Neutrophil (primary cell): ENCODE data around the gene ESAM.

Experiments
- H3K27ac ChIP-seq: fragments of 200-600 bp; sonication (generic); 2 replicates; pipeline ENCODE4 v1.5.1; 2016; ENCODE audit warnings: mild to moderate bottlenecking, moderate library complexity
- H3K27me3 ChIP-seq: fragments of 200-600 bp; sonication (generic); 2 replicates; pipeline ENCODE4 v1.6.0; 2016; ENCODE audit warnings: mild to moderate bottlenecking
- H3K36me3 ChIP-seq: fragments of 200-600 bp; sonication (generic); 2 replicates; pipeline ENCODE4 v1.5.1; 2017
- H3K4me1 ChIP-seq, 2 experiments: fragments of 200-600 bp in 1 of 2; sonication (generic) in 1 of 2; 1 replicate in 1 of 2; 2 replicates in 1 of 2; pipeline versions ENCODE4 v1.5.1 to v1.6.1; 2013 to 2016; ENCODE audit warnings: low read depth in 1 of 2, low read length in 1 of 2, mild to moderate bottlenecking in 1 of 2, moderate library complexity in 1 of 2; ENCODE audit not compliant: control insufficient read depth in 1 of 2, insufficient read depth in 1 of 2
- H3K4me3 ChIP-seq, 2 experiments: fragments of 200-600 bp in 1 of 2; sonication (generic) in 1 of 2; 1 replicate in 1 of 2; 2 replicates in 1 of 2; pipeline ENCODE4 v1.5.1; 2013 to 2016; ENCODE audit warnings: low read depth in 1 of 2, low read length in 1 of 2, mild to moderate bottlenecking in 1 of 2, moderate library complexity in 1 of 2
- H3K9me3 ChIP-seq: fragments of 200-600 bp; sonication (generic); 2 replicates; pipeline ENCODE4 v1.5.1; 2016
- TF ChIP-seq, protein P1 (sequence below): fragments of 200-600 bp; sonication (generic); IDR thresholded peaks from 2 replicates; pipeline ENCODE4 v1.5.1; 2016; ENCODE audit warnings: antibody characterized with exemption

ESAM gene

DNA sequence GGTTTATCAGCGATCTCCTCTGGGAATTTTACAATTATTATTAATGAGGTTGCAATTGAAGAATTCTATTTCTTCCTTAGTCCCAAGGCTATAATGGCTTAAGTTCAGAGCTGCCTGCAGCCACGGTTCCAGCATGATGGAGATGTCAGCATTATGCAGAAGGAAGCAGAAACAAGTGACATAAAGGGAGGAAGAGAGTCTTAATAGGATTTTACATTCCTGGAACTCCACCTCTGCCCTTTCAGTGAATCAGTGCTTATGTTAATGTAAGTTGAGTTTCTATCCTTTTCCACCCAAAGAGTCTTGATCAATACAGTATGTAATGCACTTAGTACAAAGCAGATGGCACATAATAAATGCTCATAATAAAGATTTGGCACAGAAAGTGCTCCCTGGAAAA lies 34.0 kb downstream of the ESAM start:
- Histone ChIP-seq H3K27me3 (peaks cover 27% of the 10 kb centered on the region), H3K4me1 (peaks cover 0 to 4% of the 10 kb centered on the region in 2 experiments), H3K4me3 (no peak overlapping the region), H3K36me3 (no peaks in the 10 kb centered on the region), H3K27ac (no peak overlapping the region), H3K9me3 (no peaks in the 10 kb centered on the region)
- TF ChIP-seq, protein P1, sequence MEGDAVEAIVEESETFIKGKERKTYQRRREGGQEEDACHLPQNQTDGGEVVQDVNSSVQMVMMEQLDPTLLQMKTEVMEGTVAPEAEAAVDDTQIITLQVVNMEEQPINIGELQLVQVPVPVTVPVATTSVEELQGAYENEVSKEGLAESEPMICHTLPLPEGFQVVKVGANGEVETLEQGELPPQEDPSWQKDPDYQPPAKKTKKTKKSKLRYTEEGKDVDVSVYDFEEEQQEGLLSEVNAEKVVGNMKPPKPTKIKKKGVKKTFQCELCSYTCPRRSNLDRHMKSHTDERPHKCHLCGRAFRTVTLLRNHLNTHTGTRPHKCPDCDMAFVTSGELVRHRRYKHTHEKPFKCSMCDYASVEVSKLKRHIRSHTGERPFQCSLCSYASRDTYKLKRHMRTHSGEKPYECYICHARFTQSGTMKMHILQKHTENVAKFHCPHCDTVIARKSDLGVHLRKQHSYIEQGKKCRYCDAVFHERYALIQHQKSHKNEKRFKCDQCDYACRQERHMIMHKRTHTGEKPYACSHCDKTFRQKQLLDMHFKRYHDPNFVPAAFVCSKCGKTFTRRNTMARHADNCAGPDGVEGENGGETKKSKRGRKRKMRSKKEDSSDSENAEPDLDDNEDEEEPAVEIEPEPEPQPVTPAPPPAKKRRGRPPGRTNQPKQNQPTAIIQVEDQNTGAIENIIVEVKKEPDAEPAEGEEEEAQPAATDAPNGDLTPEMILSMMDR, result no peak

DNA sequence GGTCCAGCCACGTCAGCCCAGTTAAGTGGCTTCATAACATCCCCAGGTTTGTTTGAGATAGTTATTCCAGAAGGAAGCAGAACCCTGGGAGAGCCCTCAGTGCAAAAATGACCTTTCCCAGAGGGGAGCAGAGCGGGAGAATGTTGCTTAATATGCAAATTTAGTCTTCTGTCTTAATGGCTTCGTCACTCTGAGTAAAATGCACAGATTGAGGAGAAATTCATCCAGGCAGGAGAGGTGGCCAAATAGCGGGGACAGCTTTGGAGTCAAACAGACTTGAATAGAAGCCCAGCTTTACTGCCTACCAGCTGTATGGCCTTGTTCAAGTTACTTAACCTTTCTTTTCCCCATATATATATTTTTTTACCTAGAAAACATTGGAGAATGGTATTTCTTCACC lies 34.6 kb downstream of the ESAM start:
- TF ChIP-seq, protein P1, result no peak
- Histone ChIP-seq H3K4me1 (peaks cover 0 to 4% of the 10 kb centered on the region in 2 experiments), H3K4me3 (no peak overlapping the region), H3K36me3 (no peaks in the 10 kb centered on the region), H3K27ac (no peak overlapping the region), H3K9me3 (no peaks in the 10 kb centered on the region), H3K27me3 (peaks cover 34% of the 10 kb centered on the region)

DNA sequence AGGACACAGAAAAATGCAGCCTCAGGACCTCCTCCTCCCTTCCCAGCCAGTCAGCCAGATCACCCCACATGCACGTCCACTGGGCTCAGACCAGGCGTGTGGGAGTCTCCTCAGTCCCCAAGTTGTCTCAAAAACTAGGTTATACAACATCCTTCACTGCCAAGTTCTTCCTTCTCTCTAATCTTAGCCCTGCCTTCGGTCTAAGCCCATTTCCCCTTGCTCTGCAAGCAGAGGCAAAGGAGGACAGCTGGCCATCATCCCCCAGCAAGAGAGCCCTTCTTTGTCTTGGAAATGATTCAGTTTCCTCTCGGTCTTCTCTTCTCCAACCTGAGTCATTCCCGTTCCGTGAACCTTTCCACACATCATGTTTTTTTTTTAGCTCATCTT lies 36.4 kb downstream of the ESAM start:
- Histone ChIP-seq H3K4me3 (no peak overlapping the region), H3K36me3 (no peaks in the 10 kb centered on the region), H3K27ac (no peak overlapping the region), H3K27me3 (peaks cover 50% of the 10 kb centered on the region), H3K9me3 (no peaks in the 10 kb centered on the region), H3K4me1 (peaks cover 0 to 4% of the 10 kb centered on the region in 2 experiments)
- TF ChIP-seq, protein P1, result no peak

DNA sequence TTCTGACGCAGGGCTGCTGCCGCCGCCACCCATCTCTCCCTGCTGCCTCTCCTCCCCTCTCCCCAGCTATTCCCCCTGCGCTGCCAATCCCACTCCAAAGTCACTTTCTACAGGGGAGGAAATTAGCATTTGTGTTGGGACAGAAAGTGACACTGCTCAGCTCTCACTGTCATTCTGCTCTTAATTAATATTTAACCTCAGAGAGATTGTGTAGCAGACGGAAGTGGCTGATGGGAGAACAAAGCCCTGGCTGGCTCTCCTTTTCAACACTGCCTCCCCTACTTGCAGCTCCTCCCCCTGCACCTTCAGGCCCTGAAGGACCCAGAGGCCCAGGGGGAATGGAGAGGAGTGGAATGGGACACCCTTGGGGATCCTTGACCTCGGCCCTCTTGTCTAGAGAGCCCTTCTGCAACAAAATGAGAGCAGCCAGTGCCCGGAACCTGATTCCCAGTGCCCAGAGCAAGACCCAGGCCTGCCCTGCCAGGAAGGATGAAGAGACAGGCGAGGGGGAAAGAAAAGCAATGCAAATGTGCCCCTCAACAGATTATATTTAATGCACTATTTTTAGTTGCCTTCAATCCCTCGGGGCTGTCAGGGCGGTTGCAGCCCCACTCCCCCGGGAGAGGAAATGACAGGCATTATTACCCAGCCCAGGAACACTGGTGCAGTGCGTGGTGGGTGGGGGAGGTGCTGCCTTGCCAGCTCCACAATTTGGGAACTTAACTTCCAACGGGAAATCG lies 36.9 kb downstream of the ESAM start:
- Histone ChIP-seq H3K36me3 (no peaks in the 10 kb centered on the region), H3K27ac (no peak overlapping the region), H3K4me1 (peaks cover 0 to 4% of the 10 kb centered on the region in 2 experiments), H3K27me3 (peaks cover 55% of the 10 kb centered on the region), H3K9me3 (no peaks in the 10 kb centered on the region), H3K4me3 (no peak overlapping the region)
- TF ChIP-seq, protein P1, result no peak

DNA sequence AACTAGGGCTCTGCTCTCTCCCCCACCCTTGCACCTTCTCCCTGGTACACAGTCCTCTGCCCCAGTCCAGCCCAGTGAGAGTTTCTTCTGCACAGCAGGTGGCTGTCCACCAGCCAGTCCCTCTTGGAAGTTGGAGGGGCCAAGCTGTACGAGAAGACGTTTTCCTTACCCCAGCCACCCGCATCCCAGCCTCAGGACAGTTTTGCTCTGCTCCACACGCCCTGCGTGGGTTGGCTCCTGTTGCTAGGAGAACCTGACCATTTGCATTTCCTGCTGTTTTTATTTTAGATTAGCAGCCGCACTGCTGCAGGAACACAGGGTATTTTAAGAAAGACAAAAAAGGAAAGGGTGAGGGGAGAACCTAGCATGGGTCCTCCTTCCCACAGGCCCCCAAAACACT lies 39.9 kb downstream of the ESAM start:
- Histone ChIP-seq H3K27me3 (peaks cover 85% of the 10 kb centered on the region), H3K4me3 (no peak overlapping the region), H3K36me3 (no peaks in the 10 kb centered on the region), H3K27ac (no peak overlapping the region), H3K4me1 (no peaks in the 10 kb centered on the region), H3K9me3 (no peaks in the 10 kb centered on the region)
- TF ChIP-seq, protein P1, result no peak
